Stimulated activated CD8-positive, alpha-beta memory T cell treated with anti-CD3 and anti-CD28 coated beads, Interleukin-15, amount 100 ng/mL, for 4 hours (primary cell): ENCODE results near the gene SNAPIN.
A peak's percentile ranks its signal among the peaks of the same experiment; 100 is the strongest.
"Not testable (repeated sequence)": the region's sequence is repeated elsewhere in the genome, so short reads cannot be mapped to it uniquely, and the experiment has no call there.

Experiments
- DNase-seq, 2 donors: peaks; one replicate each; pipeline ENCODE4 v3.0.0-alpha.2; 2020; ENCODE audit warnings: low read depth in 2 of 2

The SNAPIN gene

DNA sequence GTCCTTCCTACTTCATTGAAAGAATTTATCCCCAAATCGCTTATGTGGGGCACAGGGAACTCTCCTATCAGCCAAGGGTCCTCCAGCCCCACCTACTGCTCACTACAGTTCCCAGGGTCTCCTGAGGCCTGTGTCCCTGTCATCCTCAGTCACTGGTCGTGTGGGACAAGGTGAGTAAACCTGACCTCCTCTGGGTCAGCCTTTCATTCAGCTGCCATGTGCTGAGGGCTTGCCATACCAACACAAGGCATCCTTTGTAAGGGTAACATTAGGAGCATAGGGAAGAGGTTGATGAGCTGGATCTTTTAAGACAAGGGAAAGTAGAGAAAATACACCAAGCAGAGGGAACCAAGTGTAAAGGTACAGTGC lies 11.2 kb upstream of the SNAPIN start:
- no peak for DNase-seq

DNA sequence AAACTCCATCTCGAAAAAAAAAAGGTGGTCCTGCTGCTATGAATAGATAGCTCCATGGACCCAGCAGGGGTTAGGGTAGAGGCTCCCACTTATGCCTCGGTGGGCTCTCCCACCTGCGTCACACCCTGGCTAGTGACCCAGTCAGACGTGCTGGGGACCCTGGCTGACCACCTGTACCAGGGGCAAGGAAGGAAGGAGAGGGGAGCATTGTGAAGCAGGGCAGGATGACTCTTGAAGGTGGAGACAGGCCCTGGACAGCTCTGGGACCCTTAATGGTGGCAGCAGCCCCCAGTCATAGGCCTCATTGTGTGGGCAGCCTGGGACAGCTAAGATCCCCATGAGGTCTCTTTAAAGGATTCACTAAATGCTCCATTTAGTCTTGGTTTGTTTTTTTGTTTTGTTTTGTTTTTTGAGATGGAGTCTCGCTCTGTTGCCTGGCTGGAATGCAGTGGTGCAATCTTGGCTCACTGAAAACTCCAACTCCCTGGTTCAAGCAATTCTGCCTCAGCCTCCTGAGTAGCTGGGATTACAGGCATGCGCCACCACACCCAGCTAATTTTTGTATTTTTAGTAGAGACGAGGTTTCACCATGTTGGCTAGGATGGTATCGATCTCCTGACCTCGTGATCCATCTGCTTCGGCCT lies 10.4 kb upstream of the SNAPIN start:
- no peak for DNase-seq

DNA sequence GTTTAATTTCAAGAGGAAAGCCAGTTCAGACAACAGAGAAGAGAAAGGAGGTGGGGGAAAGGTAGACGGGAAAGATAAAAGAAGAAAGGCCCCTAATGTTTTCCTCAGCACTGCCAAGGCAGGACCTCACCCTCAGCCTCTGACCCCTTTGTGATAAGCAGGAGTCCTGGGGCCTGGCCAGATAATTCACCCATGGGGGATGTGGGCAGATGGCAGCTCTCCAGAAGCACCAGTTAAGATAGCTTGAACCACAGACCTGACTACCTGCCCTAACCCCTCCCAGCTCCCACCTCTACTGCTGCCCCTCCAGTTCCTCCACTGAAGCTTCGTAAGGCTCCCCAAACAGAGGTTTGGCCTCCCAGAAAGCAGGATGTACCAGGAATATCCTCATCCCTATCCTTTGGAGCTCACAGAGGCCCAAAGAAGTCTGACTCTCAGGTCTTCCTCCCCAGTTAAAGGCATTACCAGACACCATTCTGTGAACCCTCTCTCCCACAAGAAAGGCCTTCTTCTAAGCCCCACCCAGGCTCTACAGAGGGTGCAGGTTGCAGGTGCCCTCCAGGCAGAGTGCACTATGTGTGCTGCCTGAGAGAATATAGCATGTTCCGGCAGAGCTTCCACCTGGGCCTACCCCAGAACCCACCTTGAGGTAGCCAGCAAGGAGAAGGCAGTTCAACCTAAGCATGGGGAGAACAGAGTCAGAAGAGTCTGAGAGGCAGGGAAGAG lies 9.2 kb upstream of the SNAPIN start:
- no peak for DNase-seq

DNA sequence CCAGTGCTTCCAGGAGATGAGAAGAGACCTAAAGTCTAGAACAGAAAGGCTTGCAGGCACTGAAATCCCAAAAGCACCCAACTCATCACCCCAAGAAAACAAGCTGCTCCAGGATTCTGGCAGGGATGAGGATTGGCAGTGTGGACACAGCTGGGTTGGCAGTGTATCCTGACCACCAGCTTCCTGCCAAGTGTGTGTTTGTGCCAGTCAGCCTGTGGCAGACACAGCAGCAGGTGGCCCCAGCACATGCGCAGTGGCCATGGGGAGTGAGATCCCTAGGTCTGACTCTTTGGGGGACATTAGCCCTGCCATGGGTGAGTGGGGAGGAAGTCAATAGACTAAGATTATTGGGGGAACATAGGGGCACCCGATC lies 8.7 kb upstream of the SNAPIN start:
- DNase-seq: no peak

DNA sequence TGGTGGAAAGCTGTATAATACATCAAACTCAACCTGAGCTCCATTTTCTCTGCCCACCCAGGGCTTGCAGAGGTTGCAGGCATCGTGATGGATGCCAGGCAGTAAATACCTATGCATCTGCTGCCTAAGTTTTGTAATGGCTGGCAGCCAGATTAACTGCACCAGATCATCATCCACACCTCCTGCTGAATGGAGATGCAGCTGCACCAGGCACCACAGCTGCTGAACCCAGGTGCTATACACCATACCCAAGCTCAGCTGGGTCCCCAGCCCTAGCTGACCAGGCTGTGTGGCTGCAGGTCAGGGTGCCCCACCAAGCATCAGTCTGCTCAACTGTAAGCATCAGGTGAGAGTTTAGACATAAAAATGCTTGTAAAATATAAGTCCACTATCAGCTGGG lies 6.7 kb upstream of the SNAPIN start:
- no peak for DNase-seq

DNA sequence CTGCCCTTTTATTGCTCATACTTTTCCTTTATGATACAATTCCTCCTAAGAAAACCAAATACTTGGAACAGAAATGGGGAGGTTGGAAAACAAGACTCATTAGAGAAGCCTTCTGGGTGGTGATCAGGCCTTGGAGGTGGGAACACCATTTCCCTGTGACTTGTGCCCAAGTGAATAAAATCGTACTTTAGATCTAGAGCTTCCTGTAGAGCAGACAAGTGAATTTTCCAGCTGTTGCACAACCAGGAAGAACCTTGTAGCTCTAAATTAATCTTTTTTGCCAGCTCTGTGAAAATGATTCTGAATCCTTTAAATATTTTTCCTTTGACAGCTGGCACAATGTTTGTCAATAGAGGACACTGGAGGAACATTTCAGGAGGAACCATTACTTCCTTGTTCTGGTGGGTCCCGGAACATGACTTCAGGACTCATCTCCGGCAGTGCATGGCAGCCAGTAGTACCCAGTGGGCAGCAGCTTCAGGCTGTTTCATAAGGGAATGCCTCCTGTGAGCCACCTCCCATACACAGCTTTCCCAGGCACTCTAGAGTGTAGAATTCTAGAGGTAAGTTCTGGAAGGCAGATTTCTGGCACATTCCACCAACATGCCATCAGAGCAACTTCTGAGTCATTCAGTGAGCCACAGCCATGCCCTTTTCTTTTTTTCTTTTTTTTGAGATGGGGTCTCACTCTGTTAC lies 5.5 kb upstream of the SNAPIN start:
- no peak for DNase-seq

DNA sequence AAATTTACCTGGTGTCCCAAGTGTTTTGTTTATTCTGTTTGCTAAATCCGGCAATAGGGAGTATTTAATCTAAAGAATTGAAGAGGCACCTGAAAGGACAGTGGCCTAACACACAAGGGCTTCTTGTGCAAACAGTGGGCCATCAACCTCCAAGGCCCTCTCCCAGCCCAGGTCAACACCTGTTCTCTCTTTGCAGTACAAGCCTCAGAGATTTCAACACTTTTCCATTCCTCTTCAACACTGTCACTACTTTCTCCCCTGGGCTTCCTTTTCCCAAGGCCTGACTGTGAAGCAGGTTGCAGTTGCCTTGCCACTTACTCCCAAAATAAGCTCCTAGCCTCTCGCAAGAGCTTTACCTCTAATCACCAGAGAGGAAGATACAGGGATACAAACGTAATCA lies 3.2 kb upstream of the SNAPIN start:
- DNase-seq: no peak

DNA sequence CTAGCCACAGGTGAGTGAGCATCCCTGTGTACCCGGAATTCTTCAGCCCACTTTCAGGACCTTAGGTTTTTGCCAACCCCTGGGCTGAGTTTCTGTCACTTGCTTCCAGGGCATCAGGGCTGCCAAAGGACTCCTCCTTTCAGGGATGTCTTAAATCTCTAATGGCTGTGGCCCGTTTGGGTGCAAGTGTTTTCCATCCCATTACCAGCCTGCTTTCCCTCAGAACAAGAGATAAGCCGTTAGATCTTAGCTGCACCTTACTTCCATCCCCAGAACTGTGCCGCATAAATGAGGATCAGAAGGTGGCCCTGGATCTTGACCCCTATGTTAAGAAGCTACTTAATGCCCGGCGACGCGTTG lies 652 bp downstream of the SNAPIN start:
- DNase-seq: no peak

DNA sequence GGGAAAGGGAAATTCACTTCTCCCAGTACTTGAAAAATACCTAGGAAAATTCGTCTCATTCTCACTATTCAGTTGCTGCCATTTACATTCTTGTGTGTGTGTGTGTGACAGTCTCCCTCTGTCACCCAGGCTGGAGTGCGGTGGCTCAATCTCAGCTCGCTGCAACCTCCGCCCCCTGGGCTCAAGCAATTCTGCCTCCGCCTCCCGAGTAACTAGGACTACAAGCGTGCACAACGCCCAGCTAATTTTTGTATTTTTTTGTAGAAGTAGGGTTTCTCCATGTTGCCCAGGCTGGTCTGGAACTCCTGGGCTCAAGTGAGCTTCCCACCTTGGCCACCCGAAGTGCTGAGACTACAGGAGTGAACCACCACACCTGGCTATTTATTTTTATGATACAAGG lies 1.2 kb downstream of the SNAPIN start:
- DNase-seq: no peak

DNA sequence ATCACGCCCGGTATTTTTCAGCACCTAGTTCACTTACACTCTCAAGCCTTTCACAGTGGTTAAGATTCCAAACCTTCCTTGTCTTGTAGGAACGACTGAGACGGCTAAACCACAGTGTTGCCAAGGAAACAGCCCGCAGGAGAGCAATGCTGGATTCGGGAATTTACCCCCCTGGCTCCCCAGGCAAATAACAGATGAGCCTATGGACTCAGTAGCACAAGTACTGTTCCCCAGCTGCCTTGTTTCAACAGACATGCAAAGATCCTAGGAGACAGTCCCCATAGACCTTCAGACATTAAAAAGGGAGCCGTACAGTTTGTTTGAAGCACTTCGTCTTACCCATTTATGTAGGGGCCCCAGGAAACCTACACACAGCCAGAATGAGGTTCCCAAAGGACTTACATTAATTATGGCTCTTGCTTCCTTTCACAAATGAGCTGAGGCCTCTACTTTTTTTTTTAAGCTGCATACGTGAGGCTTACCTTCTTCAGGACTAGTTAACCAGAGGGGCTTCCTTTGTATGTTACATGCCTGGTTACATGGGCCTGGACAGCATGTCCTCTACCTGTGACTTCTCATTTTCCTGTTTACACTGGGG lies 2.7 kb downstream of the SNAPIN start:
- no peak for DNase-seq

DNA sequence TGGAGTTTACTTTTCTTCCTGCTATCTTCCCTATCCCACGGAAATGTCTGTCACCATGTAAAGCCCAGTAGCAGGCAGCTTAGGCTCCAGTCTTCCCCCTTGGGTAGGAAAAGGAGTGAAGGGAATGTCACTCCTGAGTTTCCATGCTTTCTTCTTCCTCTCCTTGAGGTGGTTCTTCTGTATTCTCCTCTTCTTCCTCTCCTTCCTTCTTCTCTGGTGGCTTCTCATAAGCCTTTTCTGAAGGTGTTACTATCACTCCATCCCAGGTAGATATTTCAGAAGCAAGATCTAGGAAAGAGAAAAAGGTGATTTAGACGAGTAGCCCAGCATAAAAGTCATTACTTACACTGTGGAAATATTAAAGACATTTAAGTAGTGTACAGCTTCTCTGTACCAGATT lies 3.8 kb downstream of the SNAPIN start:
- DNase-seq: no peak

DNA sequence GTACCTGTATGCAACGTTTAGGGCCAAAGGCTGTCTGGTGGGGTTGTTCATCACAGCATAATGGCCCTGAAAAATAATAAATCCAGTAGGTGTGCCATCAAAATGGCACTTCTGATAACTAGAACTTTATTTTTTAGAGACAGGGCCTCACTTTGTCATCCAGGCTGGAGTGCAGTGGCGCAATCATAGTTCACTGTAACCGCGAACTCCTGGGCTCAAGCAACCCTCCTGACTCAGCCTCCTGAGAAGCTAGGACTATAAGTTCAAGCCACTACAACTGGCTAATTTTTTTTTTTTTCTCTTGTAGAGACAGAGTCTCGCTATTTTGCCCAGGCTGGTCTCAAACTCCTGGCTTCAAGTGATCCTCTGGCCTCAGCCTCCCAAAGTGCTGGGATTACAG lies 4.7 kb downstream of the SNAPIN start:
- DNase-seq: no peak

DNA sequence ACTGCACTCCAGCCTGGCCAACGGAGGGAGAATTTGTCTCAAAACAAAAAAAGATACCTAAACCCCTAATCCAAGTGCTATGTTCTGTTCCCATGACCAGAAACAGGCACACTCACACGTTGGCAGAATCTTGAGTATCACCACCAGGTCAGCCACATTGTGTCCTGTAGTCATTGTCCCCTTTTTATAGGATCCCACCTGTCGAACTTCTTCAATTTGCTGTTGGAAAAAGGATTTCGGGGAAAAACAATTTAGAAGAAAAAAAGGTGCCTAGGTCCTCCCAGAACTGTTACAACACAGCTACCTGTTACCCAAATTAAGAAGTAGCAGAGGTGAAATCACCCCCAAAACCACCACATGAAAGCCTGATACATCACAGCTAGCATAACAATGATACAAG lies 8.9 kb downstream of the SNAPIN start:
- DNase-seq: no peak

DNA sequence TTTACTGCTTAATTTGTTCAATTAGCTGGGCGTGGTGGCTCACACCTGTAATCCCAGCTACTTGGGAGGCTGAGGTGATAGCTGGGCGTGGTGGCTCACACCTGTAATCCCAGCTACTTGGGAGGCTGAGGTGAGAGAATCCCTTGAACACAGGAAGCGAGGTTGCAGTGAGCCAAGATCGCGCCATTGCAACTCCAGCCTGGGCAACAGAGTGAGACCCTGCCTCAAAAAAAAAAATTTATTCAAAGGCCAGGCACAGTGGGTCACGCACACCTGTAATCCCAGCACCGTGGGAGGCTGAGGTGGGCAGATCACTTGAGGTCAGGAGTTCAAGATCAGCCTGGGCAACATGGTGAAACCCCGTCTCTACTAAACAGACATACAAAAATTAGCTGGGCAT lies 10.2 kb downstream of the SNAPIN start:
- DNase-seq: not testable (repeated sequence)

DNA sequence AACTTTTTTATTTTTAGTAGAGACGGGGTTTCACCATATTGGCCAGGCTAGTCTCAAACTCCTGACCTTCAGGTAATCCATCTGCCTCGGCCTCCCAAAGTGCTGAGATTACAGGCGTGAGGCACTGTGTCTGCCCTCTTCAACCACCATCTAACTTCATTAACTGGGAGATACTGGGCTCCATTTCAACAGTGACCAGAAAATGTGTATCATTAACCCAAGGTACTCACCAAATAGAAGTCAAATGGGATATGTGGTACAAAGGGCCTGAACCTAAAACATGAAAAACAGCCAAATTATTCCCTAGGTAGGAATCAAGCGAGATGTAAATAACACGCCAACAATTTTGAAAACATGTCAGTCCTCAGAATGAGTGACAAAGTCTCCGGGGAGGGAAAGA lies 11.1 kb downstream of the SNAPIN start:
- DNase-seq: no peak

DNA sequence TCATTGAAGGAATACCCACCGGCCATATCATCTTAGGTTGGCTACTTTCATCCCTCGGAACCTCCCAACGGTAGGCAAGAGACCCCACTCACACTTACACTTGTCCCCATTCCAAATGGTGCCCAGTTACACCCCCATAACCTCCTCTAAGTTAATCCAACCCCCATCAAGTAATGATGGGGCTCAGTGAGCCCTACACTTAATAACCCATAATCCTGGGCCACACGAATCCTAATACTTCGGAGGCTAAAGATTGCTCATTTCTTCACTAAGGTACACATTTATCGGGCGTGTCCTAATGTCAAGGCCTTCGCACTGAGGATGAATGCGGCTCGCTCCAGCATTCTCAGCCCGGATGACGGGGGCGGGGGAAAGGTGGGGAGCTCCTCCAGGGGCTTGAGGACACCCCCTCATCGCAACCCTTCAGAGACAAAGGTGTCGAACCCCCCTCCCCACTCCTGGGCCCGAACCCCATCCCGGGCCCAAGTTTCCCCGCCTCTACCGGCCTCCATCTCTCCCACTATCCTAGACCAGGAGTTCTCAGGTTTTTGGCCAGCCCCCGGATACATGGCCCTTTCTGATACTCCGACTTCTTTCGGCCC lies 11.9 kb downstream of the SNAPIN start:
- DNase-seq: peak in 1 of 2 donors; percentile 9

DNA sequence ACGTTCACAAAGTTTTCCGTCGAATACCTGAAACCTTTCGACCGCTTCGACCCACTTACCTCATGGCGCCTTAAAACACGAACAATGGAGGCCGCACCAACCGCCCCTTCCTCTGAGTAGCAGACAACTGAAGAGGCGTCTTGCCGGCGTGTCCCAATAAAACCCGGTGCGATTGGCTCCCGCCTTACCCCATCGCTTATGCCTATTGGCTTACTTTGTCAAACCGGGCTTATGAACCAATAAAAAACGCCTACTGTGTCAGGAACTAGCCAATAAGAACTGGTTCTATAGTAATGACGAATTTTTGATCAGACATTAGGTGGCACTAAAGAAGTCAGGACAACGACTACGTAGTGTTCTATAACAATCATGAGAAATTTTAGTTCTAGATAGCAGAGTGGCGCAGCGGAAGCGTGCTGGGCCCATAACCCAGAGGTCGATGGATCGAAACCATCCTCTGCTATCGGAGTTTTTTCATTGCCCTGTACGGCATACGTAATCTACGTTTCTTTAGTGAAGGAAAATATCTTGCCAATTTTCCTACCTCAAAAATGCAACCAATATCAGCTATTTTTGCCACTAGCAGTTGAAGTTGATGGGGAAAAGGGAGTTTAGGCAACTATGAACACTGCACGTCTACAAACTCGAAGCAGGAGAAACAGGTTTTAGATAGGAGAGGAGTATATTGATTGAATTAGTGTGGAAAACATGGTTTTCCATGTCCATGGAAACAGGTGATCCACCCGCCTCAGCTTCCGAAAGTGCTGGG lies 12.5 kb downstream of the SNAPIN start, which contains the start of gene ILF2:
ILF2 (minus strand) TSS at position 135 of the 769 bp plus-strand sequence; CDS start at position 64, 71 bp downstream.
- peak; percentile 91 to 97 for DNase-seq

DNA sequence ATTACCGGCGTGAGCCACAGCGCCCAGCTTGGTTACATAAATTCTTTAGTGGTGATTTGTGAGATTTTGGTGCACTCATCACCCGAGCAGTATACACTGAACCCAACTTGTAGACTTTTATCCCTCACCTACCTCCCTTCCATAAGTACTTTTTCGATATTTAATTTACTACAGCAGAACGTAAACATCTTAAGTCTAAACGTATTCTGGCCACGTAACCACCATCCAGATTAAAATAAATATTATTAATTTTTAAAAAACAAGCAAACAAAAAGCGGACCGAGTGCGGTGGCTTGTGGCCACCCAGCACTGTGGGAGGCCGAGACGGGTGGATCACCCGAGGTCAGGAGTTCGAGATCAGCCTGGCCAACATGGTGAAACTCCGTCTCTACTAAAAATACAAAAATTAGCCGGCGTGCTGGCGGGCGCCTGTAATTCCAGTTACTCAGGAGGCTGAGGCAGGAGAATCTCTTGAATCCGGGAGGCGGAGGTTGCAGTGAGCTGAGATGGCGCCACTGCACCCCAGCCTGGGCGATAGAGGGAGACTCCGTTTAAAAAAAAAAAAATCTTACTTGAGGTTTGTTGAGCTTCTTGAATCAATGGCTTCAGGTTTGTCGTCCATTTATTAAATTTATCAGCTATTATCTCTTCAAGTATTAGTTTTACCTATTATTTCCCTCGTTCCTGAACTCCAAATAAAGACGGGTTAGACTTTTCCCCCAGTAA lies 13.3 kb downstream of the SNAPIN start:
- DNase-seq: not testable (repeated sequence)

DNA sequence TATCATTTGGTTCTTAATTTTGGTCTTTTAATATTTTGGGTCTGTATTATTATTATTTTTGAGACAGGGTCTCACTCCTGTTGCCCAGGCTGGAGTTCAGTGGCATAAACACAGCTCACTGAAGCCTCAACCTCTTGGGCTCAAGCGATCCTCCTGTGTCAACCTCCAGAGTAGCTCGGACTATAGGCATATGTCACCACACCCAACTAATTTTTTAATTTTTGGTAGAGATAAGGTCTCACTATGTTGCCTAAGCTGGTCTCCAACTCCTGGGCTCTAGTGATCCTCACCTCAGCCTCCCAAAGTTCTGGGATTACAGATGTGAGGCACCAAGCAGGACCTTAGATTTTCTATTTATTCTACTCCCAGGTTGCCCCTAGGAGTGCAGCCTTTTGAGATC lies 15.0 kb downstream of the SNAPIN start:
- DNase-seq: no peak

DNA sequence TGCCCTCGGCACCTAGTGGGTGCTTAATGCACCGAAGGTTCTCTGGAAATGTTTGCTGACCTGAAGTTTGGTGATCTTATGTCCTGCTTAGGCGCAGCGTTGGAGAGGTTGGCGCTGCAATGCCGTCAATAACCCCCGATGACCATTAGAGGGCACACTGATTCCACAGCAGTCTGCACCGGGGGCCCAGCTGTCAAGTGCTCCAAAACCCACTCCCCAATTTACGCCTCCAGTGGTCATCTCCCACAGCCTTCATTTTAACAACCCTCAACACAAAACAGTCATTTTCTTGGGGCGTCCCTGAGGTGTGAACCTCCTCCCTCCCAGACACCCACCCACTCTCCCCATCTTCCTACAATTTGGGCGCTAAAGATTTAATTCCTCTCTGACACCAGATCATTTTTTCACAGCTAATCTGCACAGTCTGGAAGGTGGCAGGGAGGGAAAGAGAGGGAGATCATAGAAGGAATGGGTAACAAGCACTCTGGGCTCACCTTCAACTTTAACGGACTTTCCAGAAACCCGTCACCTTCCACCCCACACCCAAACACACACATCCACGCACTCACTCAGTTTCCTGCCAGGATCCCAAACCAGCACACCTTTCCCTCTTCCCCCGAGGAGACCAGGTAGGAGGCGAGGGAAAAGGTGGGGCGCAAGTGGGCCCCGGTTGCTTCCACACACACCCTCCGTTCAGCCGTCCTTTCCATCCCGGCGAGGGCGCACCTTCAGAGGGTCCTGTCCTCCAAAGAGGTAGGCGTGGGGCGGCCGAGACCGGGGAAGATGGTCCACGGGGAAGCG lies 19.4 kb downstream of the SNAPIN start:
- DNase-seq: no peak
